Testis (tissue), 2 donors: Measurements from ENCODE around the gene ANTXR1.

ENCODE experiments used
- CTCF ChIP-seq, 3 experiments: fragments of 450-650 bp in 2 of 3; fragments of 200-600 bp in 1 of 3; sonication (generic) in 1 of 3; IDR thresholded peaks; one replicate each; pipeline ENCODE4 v1.5.1; 2016 to 2019; ENCODE audit warnings: antibody characterized with exemption in 3 of 3, mild to moderate bottlenecking in 2 of 3, moderate library complexity in 1 of 3
- POLR2A ChIP-seq: fragments of 450-650 bp; IDR thresholded peaks from one replicate; pipeline ENCODE4 v1.6.1; 2017; ENCODE audit warnings: antibody characterized with exemption, mild to moderate bottlenecking, moderate library complexity

GRCh38 chr2:69271831-69272257, 258.9 kb downstream of the ANTXR1 start:
- TF ChIP-seq CTCF (IDR thresholded peaks at IDR 0.05): no peak
- TF ChIP-seq POLR2A: no peak
